HepG2 (cell line): ENCODE results near the gene RNH1. TPM values are rescaled to one million over a fixed set of nuclear protein-coding genes. Genes with fewer than 3 reads are reported as not detected.

Experiments used
- ARID3A ChIP-seq: IDR thresholded peaks from 2 replicates; pipeline ENCODE4 v1.6.1; 2012; ENCODE audit warnings: low read depth, low read length, improper control_type of control experiment
- ARID4A ChIP-seq: sonication (generic); formaldehyde crosslinking; IDR thresholded peaks from 2 replicates; pipeline ENCODE4 v1.5.0; 2020; ENCODE audit warnings: mild to moderate bottlenecking, missing genetic modification reagents, borderline replicate concordance
- CEBPG ChIP-seq: IDR thresholded peaks from 2 replicates; pipeline ENCODE4 v1.6.1; 2016
- FOXP1 ChIP-seq, 2 experiments: fragments of 450-650 bp in 1 of 2; IDR thresholded peaks; 2 replicates each; pipeline ENCODE4 v1.6.1; 2017 to 2018; ENCODE audit warnings: antibody characterized with exemption in 1 of 2
- HMGXB3 ChIP-seq: sonication (generic); formaldehyde crosslinking; IDR thresholded peaks from 2 replicates; pipeline ENCODE4 v1.4.0; 2020; ENCODE audit warnings: missing genetic modification reagents, borderline replicate concordance
- KDM3A ChIP-seq: IDR thresholded peaks from 2 replicates; pipeline ENCODE4 v1.6.1; 2018; ENCODE audit warnings: low read depth, missing compliant biosample characterization
- NFIB ChIP-seq: sonication (generic); formaldehyde crosslinking; IDR thresholded peaks from 2 replicates; pipeline ENCODE4 v1.9.0; 2021; ENCODE audit warnings: missing genetic modification reagents, mild to moderate bottlenecking, borderline replicate concordance
- RERE ChIP-seq: IDR thresholded peaks from 2 replicates; pipeline ENCODE4 v1.6.1; 2016; ENCODE audit warnings: low read depth, missing genetic modification reagents, missing compliant biosample characterization
- ZBTB39 ChIP-seq: sonication (generic); formaldehyde crosslinking; IDR thresholded peaks from 2 replicates; pipeline ENCODE4 v1.5.0; 2020; ENCODE audit warnings: missing genetic modification reagents
- polyA plus RNA-seq, 8 experiments: library from polyadenylated mRNA; depleted of rRNA in 3 of 8; stranded (reverse) in 7 of 8; unstranded in 1 of 8; fragments of >200 nt; fragmentation: Illumina TruSeq in 4 of 8; extraction: Trizol in 4 of 8; gene quantifications; 2 replicates each; pipeline versions ENCODE4 v1.2.1 to v1.2.3, GENCODE V29; 2011 to 2016; ENCODE audit warnings: low read depth in 4 of 8, missing spikeins in 1 of 8, mixed read lengths in 1 of 8; ENCODE audit not compliant: insufficient read depth in 1 of 8
- total RNA-seq, 5 experiments: library from RNA; depleted of rRNA; stranded (reverse); fragments of >200 nt; fragmentation: Illumina TruSeq; extraction: Trizol; gene quantifications; 2 replicates each; pipeline ENCODE4 v1.2.3, GENCODE V29; 2016; ENCODE audit warnings: low read depth in 1 of 5

Gene RNH1
- total and polyA plus RNA-seq, 2 of the 13 experiments (the other 11 are each of a cell fraction or from before 2014, with no cell fraction given), result 36.0 to 74.1 TPM

GRCh38 chr11:506238-506994 lies 626 bp downstream of the RNH1 start (continued):
- TF ChIP-seq CEBPG, result no peak
- no peak for TF ChIP-seq FOXP1 (IDR thresholded peaks at IDR 0.05)
- TF ChIP-seq FOXP1 (CRISPR knock-in tag; IDR thresholded peaks at IDR 0.05), result no peak
- no peak for TF ChIP-seq NFIB (CRISPR knock-in tag)
- peak; percentile 44; the same call in 1 of the 2 replicates for TF ChIP-seq KDM3A (CRISPR knock-in tag)
- TF ChIP-seq ZBTB39, result no peak
- TF ChIP-seq HMGXB3 (CRISPR knock-in tag), result peak; percentile 31; the same call in 1 of the 2 replicates
- no peak; the same call in 1 of the 2 replicates for TF ChIP-seq RERE
- TF ChIP-seq ARID3A, result peak; percentile 8; the same call in 1 of the 2 replicates
- TF ChIP-seq ARID4A (CRISPR knock-in tag), result peak; percentile 97
